ENCODE data around the gene MTREX. TPM values are rescaled to one million over a fixed set of nuclear protein-coding genes. Genes with fewer than 3 reads are reported as not detected.

MTREX gene
- polyA plus RNA-seq, 1 donor (not counting 4 experiments of a cell fraction or from before 2014, with no cell fraction given): 71.4 TPM

- Histone ChIP-seq H3K27ac (ENCODE audit: control insufficient read depth, insufficient read depth, low read length) (no peak overlapping the region), H3K27me3 (ENCODE audit: control insufficient read depth, extremely low read depth, insufficient read depth, low read length) (no peaks in the 10 kb centered on the region), H4K20me1 (ENCODE audit: control insufficient read depth, extremely low read depth, insufficient read depth, low read length) (no peaks in the 10 kb centered on the region), H3K4me3 (ENCODE audit: control insufficient read depth in 2 of 3, extremely low read depth in 1 of 3, insufficient read depth in 2 of 3, low read depth in 1 of 3, low read length in 3 of 3) (no peak overlapping the region), H3K4me2 (ENCODE audit: control insufficient read depth, extremely low read depth, insufficient read depth, low read depth, low read length) (no peak overlapping the region), H3K79me2 (ENCODE audit: control insufficient read depth, insufficient read depth, low read length) (peaks cover 5% of the 10 kb centered on the region), H3K36me3 (ENCODE audit: control insufficient read depth in 2 of 2, extremely low read depth in 1 of 2, insufficient read depth in 2 of 2, low read length in 2 of 2) (peaks cover 5 to 11% of the 10 kb centered on the region in 2 experiments), H3K9me3 (ENCODE audit: control insufficient read depth, low read depth, low read length) (no peaks in the 10 kb centered on the region), H2AFZ (ENCODE audit: control insufficient read depth, low read length) (no peak overlapping the region), H3K4me1 (ENCODE audit: control insufficient read depth, extremely low read depth, insufficient read depth, low read length) (no peaks in the 10 kb centered on the region), H3K9ac (ENCODE audit: control insufficient read depth, extremely low read depth, insufficient read depth, low read length) (no peak overlapping the region), H3K9me1 (ENCODE audit: control insufficient read depth, extremely low read depth, insufficient read depth, low read length) (no peaks in the 10 kb centered on the region)
- FAIRE-seq (no peak), DNase-seq (ENCODE audit: low read depth, low spot score) (no peak)
- dilution Hi-C loops (cut with MboI; ENCODE audit: extremely low pct_ligation_motif_present, low sequenced_read_pairs): no loop called here
- no peak for TF ChIP-seq CTCF (optimal IDR thresholded peaks at IDR 0.05 in 1 of 3, IDR thresholded peaks at IDR 0.05 in 1 of 3, conservative IDR thresholded peaks at IDR 0.05 in 1 of 3; ENCODE audit: extremely low read depth in 1 of 3, insufficient read depth in 2 of 3, low read length in 3 of 3)
- no peak for TF ChIP-seq EZH2 (IDR thresholded peaks at IDR 0.05; ENCODE audit: low read length)
These were observed 35.3 kb downstream of the MTREX start for GRCh38 chr5:55343107-55343506.

GRCh38 chr5:55343609-55344008 is 35.8 kb downstream of the MTREX start:
- no peak overlapping the region for H3K27ac ChIP-seq (ENCODE audit: control insufficient read depth, insufficient read depth, low read length)
- no peak overlapping the region for H2AFZ ChIP-seq (ENCODE audit: control insufficient read depth, low read length)
- H3K9me3 ChIP-seq (ENCODE audit: control insufficient read depth, low read depth, low read length): no peaks in the 10 kb centered on the region
- H3K4me3 ChIP-seq (ENCODE audit: control insufficient read depth in 2 of 3, extremely low read depth in 1 of 3, insufficient read depth in 2 of 3, low read depth in 1 of 3, low read length in 3 of 3): no peak overlapping the region
- H3K9ac ChIP-seq (ENCODE audit: control insufficient read depth, extremely low read depth, insufficient read depth, low read length): no peak overlapping the region
- no peak for TF ChIP-seq CTCF (optimal IDR thresholded peaks at IDR 0.05 in 1 of 3, IDR thresholded peaks at IDR 0.05 in 1 of 3, conservative IDR thresholded peaks at IDR 0.05 in 1 of 3; ENCODE audit: extremely low read depth in 1 of 3, insufficient read depth in 2 of 3, low read length in 3 of 3)
- no peak for TF ChIP-seq EZH2 (IDR thresholded peaks at IDR 0.05; ENCODE audit: low read length)
- DNase-seq (ENCODE audit: low read depth, low spot score) (no peak), FAIRE-seq (no peak)
- H3K79me2 ChIP-seq (ENCODE audit: control insufficient read depth, insufficient read depth, low read length): peaks cover 3% of the 10 kb centered on the region
- no peaks in the 10 kb centered on the region for H4K20me1 ChIP-seq (ENCODE audit: control insufficient read depth, extremely low read depth, insufficient read depth, low read length)
- H3K4me1 ChIP-seq (ENCODE audit: control insufficient read depth, extremely low read depth, insufficient read depth, low read length): no peaks in the 10 kb centered on the region
- dilution Hi-C loops (cut with MboI; ENCODE audit: extremely low pct_ligation_motif_present, low sequenced_read_pairs): no loop called here
- peaks cover 6 to 13% of the 10 kb centered on the region in 2 experiments for H3K36me3 ChIP-seq (ENCODE audit: control insufficient read depth in 2 of 2, extremely low read depth in 1 of 2, insufficient read depth in 2 of 2, low read length in 2 of 2)
- H3K4me2 ChIP-seq (ENCODE audit: control insufficient read depth, extremely low read depth, insufficient read depth, low read depth, low read length): no peak overlapping the region
- H3K27me3 ChIP-seq (ENCODE audit: control insufficient read depth, extremely low read depth, insufficient read depth, low read length): no peaks in the 10 kb centered on the region
- H3K9me1 ChIP-seq (ENCODE audit: control insufficient read depth, extremely low read depth, insufficient read depth, low read length): no peaks in the 10 kb centered on the region

All from keratinocyte (primary cell).